H9 (cell line): Measurements from ENCODE around the gene PHF10. TPM values are rescaled to one million over a fixed set of nuclear protein-coding genes. Genes with fewer than 3 reads are reported as not detected.

Source experiments
- DNase-seq: peaks from one replicate; pipeline ENCODE4 v3.0.0-alpha.2; 2017
- H2AFZ ChIP-seq: one replicate; pipeline ENCODE4 v1.6.1; 2013; ENCODE audit warnings: mild to moderate bottlenecking, low read length, control low read depth, moderate library complexity
- H2AK5ac ChIP-seq: 2 replicates; pipeline ENCODE4 v1.6.1; 2013; ENCODE audit warnings: low read length, control low read depth, mixed read lengths; ENCODE audit not compliant: insufficient read length
- H2BK120ac ChIP-seq: one replicate; pipeline ENCODE4 v1.6.1; 2013; ENCODE audit warnings: low read depth, mild to moderate bottlenecking, low read length, control low read depth, inconsistent platforms; ENCODE audit not compliant: poor library complexity, severe bottlenecking
- H2BK12ac ChIP-seq: 2 replicates; pipeline ENCODE4 v1.6.1; 2013; ENCODE audit warnings: low read length, control low read depth, mixed read lengths, low read depth; ENCODE audit not compliant: insufficient read length
- H2BK15ac ChIP-seq: 2 replicates; pipeline ENCODE4 v1.6.1; 2013; ENCODE audit warnings: low read depth, low read length, control low read depth
- H2BK20ac ChIP-seq: one replicate; pipeline ENCODE4 v1.6.1; 2013; ENCODE audit warnings: low read depth, mild to moderate bottlenecking, low read length, control low read depth, inconsistent platforms; ENCODE audit not compliant: poor library complexity, severe bottlenecking
- H2BK5ac ChIP-seq: 2 replicates; pipeline ENCODE4 v1.6.1; 2013; ENCODE audit warnings: low read length, control low read depth, mixed read lengths; ENCODE audit not compliant: insufficient read length
- H3K14ac ChIP-seq: 2 replicates; pipeline ENCODE4 v1.6.1; 2013; ENCODE audit warnings: low read length, control low read depth; ENCODE audit not compliant: insufficient read depth
- H3K18ac ChIP-seq: 2 replicates; pipeline ENCODE4 v1.6.1; 2013; ENCODE audit warnings: low read depth, mild to moderate bottlenecking, mixed read lengths, low read length, control low read depth; ENCODE audit not compliant: insufficient read length
- H3K23ac ChIP-seq: 2 replicates; pipeline ENCODE4 v1.6.1; 2013; ENCODE audit warnings: low read length, control low read depth, mixed read lengths, low read depth; ENCODE audit not compliant: insufficient read length
- H3K23me2 ChIP-seq: 2 replicates; pipeline ENCODE4 v1.6.1; 2013; ENCODE audit warnings: low read depth, mild to moderate bottlenecking, mixed read lengths, low read length, control low read depth; ENCODE audit not compliant: insufficient read length, poor library complexity, severe bottlenecking
- H3K27ac ChIP-seq: 2 replicates; pipeline ENCODE4 v1.5.1; 2013; ENCODE audit warnings: low read length, control low read depth, mixed read lengths, low read depth; ENCODE audit not compliant: insufficient read length
- H3K27me3 ChIP-seq: 2 replicates; pipeline ENCODE4 v1.6.1; 2013; ENCODE audit warnings: low read length, control low read depth, inconsistent platforms; ENCODE audit not compliant: insufficient read depth
- H3K4ac ChIP-seq: 2 replicates; pipeline ENCODE4 v1.6.1; 2013; ENCODE audit warnings: low read depth, mild to moderate bottlenecking, control low read depth, inconsistent platforms, low read length, moderate library complexity
- H3K4me1 ChIP-seq: 2 replicates; pipeline ENCODE4 v1.6.1; 2013; ENCODE audit warnings: low read length, control low read depth, inconsistent platforms; ENCODE audit not compliant: insufficient read depth
- H3K4me2 ChIP-seq: 2 replicates; pipeline ENCODE4 v1.6.1; 2013; ENCODE audit warnings: low read length, control low read depth, mixed read lengths; ENCODE audit not compliant: insufficient read length, insufficient read depth
- H3K56ac ChIP-seq: 2 replicates; pipeline ENCODE4 v1.6.1; 2013; ENCODE audit warnings: low read depth, mild to moderate bottlenecking, mixed read lengths, low read length, control low read depth; ENCODE audit not compliant: insufficient read length
- H3K79me1 ChIP-seq: 2 replicates; pipeline ENCODE4 v1.6.1; 2013; ENCODE audit warnings: low read depth, mild to moderate bottlenecking, moderate library complexity, low read length, control low read depth, inconsistent platforms; ENCODE audit not compliant: insufficient read depth, poor library complexity, severe bottlenecking
- H3K79me2 ChIP-seq: 2 replicates; pipeline ENCODE4 v1.6.1; 2013; ENCODE audit warnings: low read length, control low read depth, inconsistent platforms; ENCODE audit not compliant: insufficient read depth
- H3K9ac ChIP-seq: 2 replicates; pipeline ENCODE4 v1.6.1; 2013; ENCODE audit warnings: low read length, control low read depth, mixed read lengths; ENCODE audit not compliant: insufficient read length; ENCODE audit errors: extremely low read depth
- H3K9me3 ChIP-seq: one replicate; pipeline ENCODE4 v1.6.1; 2013; ENCODE audit warnings: low read depth, low read length, inconsistent platforms; ENCODE audit not compliant: control insufficient read depth
- H3T11ph ChIP-seq: one replicate; pipeline ENCODE4 v1.6.1; 2013; ENCODE audit warnings: mild to moderate bottlenecking, low read length, control low read depth, inconsistent platforms
- H4K20me1 ChIP-seq: one replicate; pipeline ENCODE4 v1.6.1; 2013; ENCODE audit not compliant: control insufficient read depth, insufficient read length, insufficient read depth
- H4K5ac ChIP-seq: 2 replicates; pipeline ENCODE4 v1.6.1; 2013; ENCODE audit warnings: low read depth, mild to moderate bottlenecking, mixed read lengths, low read length, control low read depth; ENCODE audit not compliant: insufficient read length
- H4K8ac ChIP-seq: replicated peaks from 2 replicates; pipeline ENCODE4 v1.6.1; 2013; ENCODE audit warnings: low read length, control low read depth, mixed read lengths, low read depth; ENCODE audit not compliant: insufficient read length
- H4K91ac ChIP-seq: 2 replicates; pipeline ENCODE4 v1.6.1; 2013; ENCODE audit warnings: low read depth, mild to moderate bottlenecking, moderate library complexity, mixed read lengths, low read length, control low read depth; ENCODE audit not compliant: insufficient read length
- H3K27ac Mint-ChIP-seq, 3 experiments: 2 replicates in 2 of 3; 3 replicates in 1 of 3; pipeline ENCODE4 v1.8.0; 2020 to 2021; ENCODE audit warnings: mixed read lengths in 3 of 3, mild to moderate bottlenecking in 1 of 3, moderate library complexity in 1 of 3
- H3K27me3 Mint-ChIP-seq: 2 replicates; pipeline ENCODE4 v1.8.0; 2021; ENCODE audit warnings: low read depth, mild to moderate bottlenecking, moderate library complexity, mixed read lengths
- H3K36me3 Mint-ChIP-seq, 3 experiments: 2 replicates in 2 of 3; 3 replicates in 1 of 3; pipeline ENCODE4 v1.8.0; 2020 to 2021; ENCODE audit warnings: low read depth in 3 of 3, mixed read lengths in 3 of 3; ENCODE audit not compliant: insufficient read depth in 1 of 3
- H3K4me1 Mint-ChIP-seq, 2 experiments: 2 replicates each; pipeline ENCODE4 v1.8.0; 2020; ENCODE audit warnings: mixed read lengths in 2 of 2
- H3K4me3 Mint-ChIP-seq, 2 experiments: 2 replicates in 1 of 2; 3 replicates in 1 of 2; pipeline ENCODE4 v1.8.0; 2020 to 2021; ENCODE audit warnings: mild to moderate bottlenecking in 2 of 2, mixed read lengths in 2 of 2, moderate library complexity in 1 of 2
- H3K9me3 Mint-ChIP-seq, 2 experiments: 2 replicates in 1 of 2; 3 replicates in 1 of 2; pipeline ENCODE4 v1.8.0; 2020; ENCODE audit warnings: mild to moderate bottlenecking in 2 of 2, mixed read lengths in 2 of 2, moderate library complexity in 1 of 2
- CTCF ChIP-seq: fragments of 200-600 bp; sonication (generic); conservative IDR thresholded peaks from 3 replicates; pipeline ENCODE4 v1.8.0; 2021; ENCODE audit warnings: antibody characterized with exemption, mild to moderate bottlenecking
- WGBS: extraction: QIAGEN DNeasy Blood & Tissue Kit; methylation state at CpG from one replicate; pipeline ENCODE4 v1.1.7; 2013; ENCODE audit warnings: missing lambda C conversion rate, low lambda C conversion rate, mixed read lengths; ENCODE audit not compliant: insufficient read length; ENCODE audit errors: extremely low coverage; 5-methylcytosine and 5-hydroxymethylcytosine counted together
- total RNA-seq: library from RNA; stranded (reverse); gene quantifications from 2 replicates; pipeline ENCODE4 v1.2.1, GENCODE V29; 2021

Gene PHF10
- total RNA-seq, 1 experiment from 2014 or later, result 59.0 TPM

- Mint-ChIP-seq H3K4me3 (no peak overlapping the region), H3K27ac (0 out of 7 replicates have a peak overlapping the region, but pooled peaks of 1 of the 3 experiments have one; percentile 10), H3K36me3 (peaks cover 59 to 65% (median 62%) of the 10 kb centered on the region in 3 experiments), H3K4me1 (peaks cover 10 to 24% of the 10 kb centered on the region in 2 experiments), H3K9me3 (peaks cover 13 to 14% of the 10 kb centered on the region in 2 experiments), H3K27me3 (no peaks in the 10 kb centered on the region)
- no peak overlapping the region for H4K8ac ChIP-seq
- no peak overlapping the region for H3K14ac ChIP-seq
- no peak overlapping the region for H2AK5ac ChIP-seq
- no peak overlapping the region for H2AFZ ChIP-seq
- H3K9ac ChIP-seq, result no peak overlapping the region
- H3K4me2 ChIP-seq, result no peak overlapping the region
- H4K91ac ChIP-seq, result no peak overlapping the region
- no CpG with 5 or more reads among the region's 6 CpGs for WGBS
- no peaks in the 10 kb centered on the region for H3K27me3 ChIP-seq
- H4K5ac ChIP-seq, result no peak overlapping the region
- DNase-seq, result no peak
- TF ChIP-seq CTCF, result no peak
- H3K4ac ChIP-seq, result no peak overlapping the region
- H2BK120ac ChIP-seq, result no peak overlapping the region
- no peak overlapping the region for H2BK20ac ChIP-seq
- peaks cover 8% of the 10 kb centered on the region for H3K79me1 ChIP-seq
- H3K27ac ChIP-seq, result no peak overlapping the region
- no peak overlapping the region for H3K18ac ChIP-seq
- no peak overlapping the region for H3K23ac ChIP-seq
- no peaks in the 10 kb centered on the region for H3K4me1 ChIP-seq
- no peak overlapping the region for H2BK15ac ChIP-seq
- no peaks in the 10 kb centered on the region for H4K20me1 ChIP-seq
- no peak overlapping the region for H3T11ph ChIP-seq
- H3K9me3 ChIP-seq, result no peaks in the 10 kb centered on the region
- H3K79me2 ChIP-seq, result peaks cover 11% of the 10 kb centered on the region; the same call in 1 of the 2 replicates
- no peak overlapping the region for H3K56ac ChIP-seq
- H2BK12ac ChIP-seq, result no peak overlapping the region
- no peak overlapping the region for H2BK5ac ChIP-seq
- no peaks in the 10 kb centered on the region for H3K23me2 ChIP-seq
These were observed 35.0 kb downstream of the PHF10 start for GRCh38 chr6:169689287-169689686.
